Measurements from ENCODE around the gene ZNF354C.

GRCh38 chr5:179055841-179056240, 4.3 kb upstream of the ZNF354C start:
- no peak for TF ChIP-seq POLR2AphosphoS5 (IDR thresholded peaks at IDR 0.05)
- no peak for TF ChIP-seq CTCF (IDR thresholded peaks at IDR 0.05)
- no peak for TF ChIP-seq POLR2A (IDR thresholded peaks at IDR 0.05)
- TF ChIP-seq EP300 (IDR thresholded peaks at IDR 0.05) = no peak
